ENCODE data around the gene ACMSD. TPM values are rescaled to one million over a fixed set of nuclear protein-coding genes. Genes with fewer than 3 reads are reported as not detected.

The ACMSD gene
- total and polyA plus RNA-seq, 5 donors from 2014 or later = not detected

Other genes starting within 250 kb of the ACMSD start
- 0.64 TPM for gene TMEM163, start 119.6 kb upstream of the ACMSD start, total RNA-seq
- gene TMEM163, start 119.6 kb upstream of the ACMSD start, polyA plus RNA-seq = 1 to 10 TPM in 1 of 4 donors, under 1 TPM in 3; 0.08 to 1.0 (median 0.30) TPM
- 71.2 TPM for gene CCNT2, start 80.2 kb downstream of the ACMSD start, total RNA-seq
- gene CCNT2, start 80.2 kb downstream of the ACMSD start, polyA plus RNA-seq = 10 to 100 TPM; 18.1 to 26.5 (median 22.7) TPM
- not detected for gene MAP3K19, start 208.8 kb downstream of the ACMSD start, total RNA-seq
- not detected for gene MAP3K19, start 208.8 kb downstream of the ACMSD start, polyA plus RNA-seq
- gene RAB3GAP1, start 213.7 kb downstream of the ACMSD start, total RNA-seq = 40.1 TPM
- gene RAB3GAP1, start 213.7 kb downstream of the ACMSD start, polyA plus RNA-seq = 10 to 100 TPM; 15.4 to 21.2 (median 18.2) TPM

Data from CD4-positive, CD25-positive, alpha-beta regulatory T cell (primary cell).